GM12872 (cell line): ENCODE data around the gene SEMA7A.

Experiments
- TF ChIP-seq, protein P1 (sequence below): IDR thresholded peaks from 3 replicates; pipeline ENCODE4 v1.5.1; 2011; ENCODE audit warnings: low read depth, mild to moderate bottlenecking, low read length, moderate library complexity; ENCODE audit not compliant: insufficient read depth

The SEMA7A gene

DNA sequence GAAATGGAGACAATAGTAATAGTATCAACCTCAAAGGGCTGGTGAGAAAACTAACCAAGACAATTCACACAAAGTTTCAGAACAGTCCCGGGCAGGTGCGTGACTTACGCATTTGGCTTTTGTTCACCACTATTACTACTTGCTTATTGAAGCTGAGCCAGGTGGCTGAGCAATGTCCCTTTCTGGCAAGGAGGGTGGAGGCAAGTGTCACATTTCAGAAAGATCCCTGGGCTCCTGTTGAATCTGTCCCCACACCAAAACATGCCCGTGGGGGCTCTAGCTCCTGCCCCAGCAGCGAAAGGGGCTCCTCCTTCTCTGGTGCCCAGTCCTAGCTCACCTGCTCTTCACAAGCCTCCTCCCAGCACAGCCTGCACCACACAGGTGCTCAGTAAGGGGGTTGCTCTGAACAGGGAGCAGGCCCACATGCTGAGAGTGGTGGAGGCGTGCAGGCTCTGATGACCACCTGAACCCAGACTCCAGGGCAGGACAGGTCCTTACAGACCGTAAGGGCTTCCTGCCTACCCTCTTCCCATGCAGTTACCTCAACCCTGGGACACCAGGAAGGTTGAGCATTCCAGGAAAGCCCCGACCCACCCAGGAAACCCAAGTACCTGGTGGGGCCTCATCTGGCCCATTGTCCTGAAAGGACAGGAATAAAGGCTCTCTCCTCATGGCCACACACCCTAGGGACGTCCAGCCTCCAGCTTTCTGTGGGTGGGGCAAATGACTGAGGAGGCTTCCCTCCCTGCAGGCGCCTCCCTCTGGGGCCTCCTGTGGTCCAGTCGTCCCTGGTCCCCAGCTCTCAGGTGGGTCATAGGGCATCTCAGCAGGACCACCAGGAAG, 32.6 kb downstream of the SEMA7A start:
- TF ChIP-seq, protein P1, sequence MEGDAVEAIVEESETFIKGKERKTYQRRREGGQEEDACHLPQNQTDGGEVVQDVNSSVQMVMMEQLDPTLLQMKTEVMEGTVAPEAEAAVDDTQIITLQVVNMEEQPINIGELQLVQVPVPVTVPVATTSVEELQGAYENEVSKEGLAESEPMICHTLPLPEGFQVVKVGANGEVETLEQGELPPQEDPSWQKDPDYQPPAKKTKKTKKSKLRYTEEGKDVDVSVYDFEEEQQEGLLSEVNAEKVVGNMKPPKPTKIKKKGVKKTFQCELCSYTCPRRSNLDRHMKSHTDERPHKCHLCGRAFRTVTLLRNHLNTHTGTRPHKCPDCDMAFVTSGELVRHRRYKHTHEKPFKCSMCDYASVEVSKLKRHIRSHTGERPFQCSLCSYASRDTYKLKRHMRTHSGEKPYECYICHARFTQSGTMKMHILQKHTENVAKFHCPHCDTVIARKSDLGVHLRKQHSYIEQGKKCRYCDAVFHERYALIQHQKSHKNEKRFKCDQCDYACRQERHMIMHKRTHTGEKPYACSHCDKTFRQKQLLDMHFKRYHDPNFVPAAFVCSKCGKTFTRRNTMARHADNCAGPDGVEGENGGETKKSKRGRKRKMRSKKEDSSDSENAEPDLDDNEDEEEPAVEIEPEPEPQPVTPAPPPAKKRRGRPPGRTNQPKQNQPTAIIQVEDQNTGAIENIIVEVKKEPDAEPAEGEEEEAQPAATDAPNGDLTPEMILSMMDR, result no peak

GRCh38 chr15:74400313-74400860, 33.4 kb downstream of the SEMA7A start:
- TF ChIP-seq, protein P1, result no peak

GRCh38 chr15:74399511-74400312, 34.0 kb downstream of the SEMA7A start:
- TF ChIP-seq, protein P1, result no peak

- TF ChIP-seq, protein P1, result no peak
Observed at GRCh38 chr15:74399100-74399499, 34.7 kb downstream of the SEMA7A start.

- TF ChIP-seq, protein P1, result no peak
Observed at GRCh38 chr15:74398183-74398582, 35.6 kb downstream of the SEMA7A start.

DNA sequence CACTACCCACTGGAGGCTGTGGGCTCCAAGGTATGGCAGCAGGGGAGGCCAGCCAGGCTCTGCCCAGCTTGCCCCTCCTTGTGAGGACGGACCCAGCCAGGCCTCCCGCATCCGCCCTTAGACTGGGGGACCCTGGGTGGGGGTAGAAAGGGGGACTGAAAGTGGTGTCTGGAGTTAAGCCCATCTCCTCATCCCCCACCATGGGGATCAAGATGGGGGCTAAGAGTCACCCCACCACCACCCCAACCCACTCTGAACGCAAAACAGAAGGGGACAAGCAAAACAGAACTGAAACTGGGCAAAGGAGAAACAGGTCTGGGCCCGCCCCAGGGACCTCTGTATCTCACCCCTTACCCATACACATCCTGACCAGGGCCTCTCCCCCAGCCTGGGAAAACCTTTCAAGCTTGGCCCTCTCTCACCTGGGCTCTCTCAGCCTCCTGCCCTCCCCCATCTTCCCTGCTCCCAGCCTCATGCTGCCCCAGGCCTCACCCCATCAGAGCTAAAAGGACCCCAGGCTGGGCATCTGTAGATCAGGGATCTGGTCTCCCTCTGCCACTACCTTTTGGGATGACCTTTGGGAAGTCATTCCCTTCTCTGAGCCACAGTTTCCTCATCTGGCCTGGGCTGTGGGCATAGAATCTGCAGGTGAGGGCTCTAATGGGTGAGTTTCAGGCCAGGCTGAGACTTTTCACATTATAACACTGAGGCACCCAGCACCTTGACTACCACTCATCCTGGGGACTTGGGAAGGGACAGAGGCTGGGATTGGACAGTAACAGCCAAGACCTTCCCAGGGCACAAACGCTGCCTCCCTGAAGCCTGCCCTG, 36.3 kb downstream of the SEMA7A start:
- TF ChIP-seq, protein P1, result no peak
